IMR-90 (cell line): Measurements from ENCODE around the gene MACF1. TPM values are rescaled to one million over a fixed set of nuclear protein-coding genes. Genes with fewer than 3 reads are reported as not detected.
A peak's percentile ranks its signal among the peaks of the same experiment; 100 is the strongest.

Source experiments
- ATAC-seq: fragments of 200-7000 bp; cut with Tn5 transposase; 2 replicates; pipeline ENCODE4 v1.9.1; 2020; ENCODE audit warnings: low read depth, mild to moderate bottlenecking, moderate library complexity
- BruUV-seq: library from RNA; stranded (reverse); fragments of 400-500 nt; replicated peaks from 2 replicates; lab custom pipeline; 2021; lab: Mats Ljungman, UMichigan
- CTCF ChIA-PET: fragments of 300-600 bp; formaldehyde crosslinking; extraction: SDS; loops from one replicate; lab custom pipeline; 2021; ENCODE audit warnings: antibody characterized with exemption; lab: Yijun Ruan, JAX
- POLR2A ChIA-PET: fragments of 300-600 bp; sonication (Branson Sonifier 250); formaldehyde crosslinking; loops from one replicate; lab custom pipeline; 2022; ENCODE audit warnings: antibody characterized with exemption; ENCODE audit not compliant: unreplicated experiment; lab: Charles Lee
- DNase-seq: peaks from one replicate; pipeline ENCODE4 v3.0.0; 2013
- H2AFZ ChIP-seq: replicated peaks from 2 replicates; pipeline ENCODE3; 2013; ENCODE audit warnings: low read length, mild to moderate bottlenecking; ENCODE audit not compliant: poor library complexity
- H2AK5ac ChIP-seq: 2 replicates; pipeline ENCODE4 v1.6.1; 2013; ENCODE audit warnings: low read depth, low read length, inconsistent platforms
- H2AK9ac ChIP-seq: replicated peaks from 2 replicates; pipeline ENCODE3; 2013; ENCODE audit warnings: mild to moderate bottlenecking, low read depth, low read length, moderate library complexity; ENCODE audit not compliant: poor library complexity
- H2BK120ac ChIP-seq: 2 replicates; pipeline ENCODE4 v1.6.1; 2013; ENCODE audit warnings: low read depth, low read length, inconsistent platforms
- H2BK15ac ChIP-seq: 3 replicates; pipeline ENCODE4 v1.6.1; 2013; ENCODE audit warnings: low read depth, low read length, inconsistent platforms
- H2BK20ac ChIP-seq: 2 replicates; pipeline ENCODE4 v1.6.1; 2013; ENCODE audit warnings: low read depth, mild to moderate bottlenecking, inconsistent platforms, low read length, moderate library complexity
- H2BK5ac ChIP-seq: 2 replicates; pipeline ENCODE4 v1.6.1; 2013; ENCODE audit warnings: mild to moderate bottlenecking, low read depth, low read length, inconsistent platforms; ENCODE audit not compliant: poor library complexity, severe bottlenecking
- H3K14ac ChIP-seq: replicated peaks from 2 replicates; pipeline ENCODE4 v1.6.1; 2013; ENCODE audit warnings: low read depth, low read length, inconsistent platforms
- H3K18ac ChIP-seq: 2 replicates; pipeline ENCODE4 v1.6.1; 2013; ENCODE audit warnings: low read depth, low read length, control low read depth
- H3K23ac ChIP-seq: 2 replicates; pipeline ENCODE4 v1.6.1; 2013; ENCODE audit warnings: low read depth, low read length, inconsistent platforms
- H3K27ac ChIP-seq: 2 replicates; pipeline ENCODE4 v1.5.1; 2013; ENCODE audit warnings: mild to moderate bottlenecking, control low read depth, low read length; ENCODE audit not compliant: insufficient read depth
- H3K27me3 ChIP-seq: 2 replicates; pipeline ENCODE4 v1.6.1; 2013; ENCODE audit warnings: low read length; ENCODE audit not compliant: control insufficient read depth, insufficient read depth
- H3K36me3 ChIP-seq: 2 replicates; pipeline ENCODE4 v1.6.1; 2013; ENCODE audit warnings: low read length, mixed read lengths; ENCODE audit not compliant: control insufficient read depth, insufficient read depth
- H3K4ac ChIP-seq: 2 replicates; pipeline ENCODE4 v1.6.1; 2013; ENCODE audit warnings: low read depth, low read length, inconsistent platforms
- H3K4me1 ChIP-seq: 2 replicates; pipeline ENCODE4 v1.6.1; 2013; ENCODE audit warnings: low read length, mixed read lengths; ENCODE audit not compliant: control insufficient read depth, insufficient read depth
- H3K4me2 ChIP-seq: 2 replicates; pipeline ENCODE4 v1.6.1; 2013; ENCODE audit warnings: low read depth, mild to moderate bottlenecking, control low read depth, low read length, moderate library complexity
- H3K4me3 ChIP-seq: 2 replicates; pipeline ENCODE4 v1.5.1; 2013; ENCODE audit warnings: low read depth, mild to moderate bottlenecking, control low read depth, low read length, moderate library complexity; ENCODE audit not compliant: insufficient read depth
- H3K56ac ChIP-seq: 2 replicates; pipeline ENCODE4 v1.6.1; 2013; ENCODE audit warnings: low read length, inconsistent platforms; ENCODE audit not compliant: insufficient read depth; ENCODE audit errors: extremely low read depth
- H3K79me1 ChIP-seq, 2 experiments: 2 replicates each; pipeline ENCODE4 v1.6.1; 2013; ENCODE audit warnings: low read length in 2 of 2, inconsistent platforms in 1 of 2, low read depth in 1 of 2
- H3K9ac ChIP-seq: 2 replicates; pipeline ENCODE4 v1.6.1; 2013; ENCODE audit warnings: low read depth, low read length, control low read depth
- H3K9me1 ChIP-seq: 2 replicates; pipeline ENCODE4 v1.6.1; 2013; ENCODE audit warnings: low read length, inconsistent platforms; ENCODE audit not compliant: insufficient read depth
- H3K9me3 ChIP-seq: 2 replicates; pipeline ENCODE4 v1.6.1; 2013; ENCODE audit warnings: low read length; ENCODE audit not compliant: control insufficient read depth, insufficient read depth
- H4K20me1 ChIP-seq: 2 replicates; pipeline ENCODE4 v1.6.1; 2013; ENCODE audit warnings: low read length, inconsistent platforms; ENCODE audit not compliant: insufficient read depth
- H4K5ac ChIP-seq: 2 replicates; pipeline ENCODE4 v1.6.1; 2013; ENCODE audit warnings: mild to moderate bottlenecking, low read depth, low read length, control low read depth
- H4K8ac ChIP-seq, 2 experiments: 2 replicates each; pipeline ENCODE4 v1.6.1; 2013; ENCODE audit warnings: low read depth in 2 of 2, low read length in 2 of 2, control low read depth in 1 of 2, inconsistent platforms in 1 of 2
- H4K91ac ChIP-seq: 2 replicates; pipeline ENCODE4 v1.6.1; 2013; ENCODE audit warnings: low read depth, low read length, inconsistent platforms; ENCODE audit not compliant: insufficient read depth
- CTCF ChIP-seq: conservative IDR thresholded peaks from 2 replicates; pipeline ENCODE4 v1.5.1; 2012; ENCODE audit warnings: mild to moderate bottlenecking, low read depth, low read length, improper control_type of control experiment
- MXI1 ChIP-seq: IDR thresholded peaks from 2 replicates; pipeline ENCODE4 v1.6.1; 2012; ENCODE audit warnings: low read depth, mild to moderate bottlenecking, low read length, moderate library complexity, borderline replicate concordance
- RCOR1 ChIP-seq: IDR thresholded peaks from 2 replicates; pipeline ENCODE4 v1.6.1; 2012; ENCODE audit warnings: mild to moderate bottlenecking, low read length, improper control_type of control experiment; ENCODE audit not compliant: insufficient replicate concordance
- RFX5 ChIP-seq: IDR thresholded peaks from 2 replicates; pipeline ENCODE4 v1.8.0; 2012; ENCODE audit warnings: low read depth, mild to moderate bottlenecking, low read length, moderate library complexity
- WGBS, 2 experiments: methylation state at CpG; one replicate each; pipeline versions ENCODE4 v1.1.5 to v1.1.7; 2013; ENCODE audit warnings: missing lambda C conversion rate in 2 of 2; ENCODE audit not compliant: insufficient read length in 1 of 2; ENCODE audit errors: extremely low coverage in 2 of 2; 5-methylcytosine and 5-hydroxymethylcytosine counted together
- dilution Hi-C: fragments of 300-500 bp; cut with HindIII; formaldehyde crosslinking; loops from one replicate; pipeline ENCODE4 v1.14.3; 2018; ENCODE audit warnings: low sequenced_read_pairs; ENCODE audit not compliant: unreplicated experiment
- in situ Hi-C: fragments of 300-500 bp; cut with MboI; formaldehyde crosslinking; loops from 3 replicates; pipeline ENCODE4 v1.14.3; 2019; ENCODE audit warnings: low sequenced_read_pairs, inconsistent platforms, mixed read lengths
- intact Hi-C: fragments of 100-400 bp; cut with micrococcal nuclease; formaldehyde crosslinking; loops from 2 replicates; pipeline ENCODE4 v1.10.0; 2022
- polyA plus RNA-seq, 3 experiments: library from polyadenylated mRNA; depleted of rRNA; stranded (reverse); fragments of >200 nt; gene quantifications; 2 replicates each; pipeline ENCODE4 v1.2.3, GENCODE V29; 2012; ENCODE audit warnings: low replicate concordance in 1 of 3
- total RNA-seq: library from RNA; depleted of rRNA; stranded (reverse); fragments of >200 nt; gene quantifications from 2 replicates; pipeline ENCODE4 v1.2.3, GENCODE V29; 2012

The MACF1 gene
- total and polyA plus RNA-seq, 2 of the 4 experiments (the other 2 are of a cell fraction): 67.6 to 369 TPM

- Histone ChIP-seq H3K4me1 (peaks cover 31% of the 10 kb centered on the region), H3K4ac (peak overlapping the region; percentile 62), H2BK5ac (peak overlapping the region; percentile 77), H3K27me3 (no peaks in the 10 kb centered on the region), H3K79me1 (peaks cover 22 to 73% of the 10 kb centered on the region in 2 experiments), H3K36me3 (no peaks in the 10 kb centered on the region), H2BK120ac (peak overlapping the region; percentile 64), H3K9me3 (no peaks in the 10 kb centered on the region), H2AK5ac (peak overlapping the region; percentile 53), H3K9ac (peak overlapping the region; percentile 51), H4K8ac (peak overlapping the region; percentile 54 to 76; a peak in 3 of 4 replicates), H3K4me3 (peak overlapping the region; percentile 34; the same call in 1 of the 2 replicates), H3K27ac (peak overlapping the region; percentile 88; the same call in 1 of the 2 replicates), H3K56ac (no peak overlapping the region), H2BK15ac (peak overlapping the region; percentile 18; the same call in 2 of the 3 replicates), H3K23ac (peak overlapping the region; percentile 43; the same call in 1 of the 2 replicates), H4K20me1 (peaks cover 34% of the 10 kb centered on the region), H3K9me1 (peaks cover 30% of the 10 kb centered on the region), H4K5ac (peak overlapping the region; percentile 79), H2AK9ac (no peak overlapping the region), H3K18ac (peak overlapping the region; percentile 78), H4K91ac (peak overlapping the region; percentile 65; the same call in 1 of the 2 replicates), H3K4me2 (peak overlapping the region; percentile 82), H2AFZ (no peak overlapping the region), H2BK20ac (peak overlapping the region; percentile 29; the same call in 1 of the 2 replicates), H3K14ac (peak overlapping the region; percentile 92)
- TF ChIP-seq RCOR1: no peak
- TF ChIP-seq CTCF: no peak
- no peak for TF ChIP-seq RFX5
- TF ChIP-seq MXI1: no peak
- BruUV-seq: no TSS peak
- intact Hi-C loops: no loop called here
- POLR2A ChIA-PET: interaction anchor here (0.5 to 1.8 kb wide), 3 partner anchors 17 to 48 kb away, joined by 4 to 5 read pairs (median 4); no protein-coding TSS in a partner anchor
- WGBS, 2 experiments: 40% methylated on average over 1 of the region's 1 CpG; no CpG with 5 or more reads in 1 of the 2 experiments
- ATAC-seq (peak; percentile 4; the same call in 1 of the 2 replicates), DNase-seq (peak; percentile 48)
- CTCF ChIA-PET: interaction anchor here (0.6 to 3.6 kb wide), 3 partner anchors 17 to 33 kb away, joined by 3 to 16 read pairs (median 9); no protein-coding TSS in a partner anchor
- dilution Hi-C loops: no loop called here
- in situ Hi-C loops: no loop called here
These were observed 45.1 kb upstream of the MACF1 start for GRCh38 chr1:39159224-39160036.
